NCI-H2107 treated with DMSO at 0.1 percent for 48 hours (cell line): ENCODE results near the gene C1orf216.
"Not testable (repeated sequence)": the region's sequence is repeated elsewhere in the genome, so short reads cannot be mapped to it uniquely, and the experiment has no call there.

Source experiments
- DNase-seq: peaks from one replicate; lab custom pipeline; 2025; ENCODE audit not compliant: unreplicated experiment; lab: John Stamatoyannopoulos, UW

The C1orf216 gene

DNA sequence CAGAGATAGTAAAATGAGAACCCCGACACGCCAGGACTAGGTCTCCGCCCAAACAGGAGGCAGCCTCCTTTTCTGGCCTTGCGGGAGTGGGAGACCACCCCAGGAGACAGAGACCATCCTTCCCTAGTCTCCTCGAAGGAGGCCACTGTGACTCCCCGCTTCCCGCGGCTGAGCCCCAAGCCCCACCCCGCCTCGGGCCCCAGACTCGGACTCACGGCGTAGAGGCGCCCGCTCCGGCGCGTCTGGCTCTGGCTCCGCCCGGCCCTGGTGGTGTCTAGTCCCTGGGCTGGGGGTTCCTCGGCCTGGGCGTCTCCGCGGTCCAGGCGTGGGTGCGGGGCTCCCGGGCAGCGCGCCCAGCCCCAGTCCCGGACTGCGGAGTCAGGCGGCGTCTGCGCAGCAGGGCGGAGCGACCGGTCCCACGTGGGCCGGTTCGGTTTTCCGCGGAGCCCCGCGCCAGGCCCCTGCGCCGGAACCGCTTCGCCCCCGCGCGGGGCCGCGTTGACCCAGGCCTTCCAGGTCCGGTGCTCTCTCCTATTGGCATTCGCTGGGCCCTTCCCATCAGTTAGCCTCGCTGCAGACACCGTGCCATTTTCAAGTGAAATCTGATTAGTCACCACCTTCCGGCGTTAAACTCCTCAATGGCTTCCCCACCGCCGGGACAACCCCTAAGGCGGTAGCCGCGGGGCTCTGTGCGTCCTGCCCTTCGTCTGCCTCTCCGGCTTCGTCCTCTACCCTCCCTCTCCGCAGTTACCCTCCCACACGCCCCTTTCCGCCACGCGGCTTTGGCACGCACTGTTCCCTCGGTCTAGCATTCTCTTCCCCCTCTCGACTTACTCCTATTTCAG is at the start of gene C1orf216:
C1orf216 (minus strand) TSS at position 393 of the 845 bp plus-strand sequence. CDS start 2,563 bp downstream, outside the sequence.
- DNase-seq, result no peak

GRCh38 chr1:35764283-35764682 is 45.6 kb upstream of the C1orf216 start:
- DNase-seq, result no peak

DNA sequence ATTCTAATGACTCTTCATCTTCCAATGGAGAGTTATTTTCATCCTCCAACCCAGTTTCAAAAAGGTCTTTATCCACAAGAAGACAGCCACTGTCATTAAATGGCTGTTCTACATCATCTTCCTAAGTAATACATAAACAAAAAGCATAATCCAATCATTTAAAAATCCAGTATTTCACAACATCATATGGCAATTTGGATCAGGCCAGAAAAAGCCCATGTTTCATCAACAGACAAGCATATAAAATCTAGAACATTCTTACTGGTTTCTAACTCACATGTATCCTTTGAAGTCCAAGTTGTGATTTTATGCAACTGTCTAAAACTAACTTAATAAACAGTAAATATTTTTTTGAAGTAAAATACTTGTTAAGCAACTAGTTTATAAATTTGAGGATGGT is 44.5 kb upstream of the C1orf216 start:
- no peak for DNase-seq

DNA sequence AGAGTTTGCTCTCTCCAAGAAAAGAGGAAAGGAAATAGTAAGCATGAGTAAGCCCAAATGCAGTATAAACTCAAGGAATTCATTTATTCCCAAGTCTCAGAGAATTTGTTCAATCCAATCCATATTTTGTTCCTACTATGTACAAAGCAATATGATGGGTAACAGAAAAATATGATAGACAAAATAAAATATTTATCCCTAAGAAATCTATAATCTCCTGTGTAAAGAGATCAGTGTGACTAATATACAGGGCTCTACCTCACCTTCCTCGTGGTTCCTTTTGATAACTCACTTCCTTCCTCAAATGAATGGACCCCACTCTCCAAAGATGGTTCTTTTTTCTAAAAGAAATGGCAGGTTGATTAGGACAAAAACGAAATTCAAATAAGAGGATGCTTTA is 43.5 kb upstream of the C1orf216 start:
- DNase-seq, result no peak

- no peak for DNase-seq
Observed at GRCh38 chr1:35756064-35756463, 37.4 kb upstream of the C1orf216 start.

- DNase-seq, result no peak
Observed at GRCh38 chr1:35753626-35754260, 35.1 kb upstream of the C1orf216 start.

GRCh38 chr1:35748326-35748725 is 29.6 kb upstream of the C1orf216 start:
- DNase-seq, result no peak

GRCh38 chr1:35745124-35745730 is 26.5 kb upstream of the C1orf216 start:
- no peak for DNase-seq

DNA sequence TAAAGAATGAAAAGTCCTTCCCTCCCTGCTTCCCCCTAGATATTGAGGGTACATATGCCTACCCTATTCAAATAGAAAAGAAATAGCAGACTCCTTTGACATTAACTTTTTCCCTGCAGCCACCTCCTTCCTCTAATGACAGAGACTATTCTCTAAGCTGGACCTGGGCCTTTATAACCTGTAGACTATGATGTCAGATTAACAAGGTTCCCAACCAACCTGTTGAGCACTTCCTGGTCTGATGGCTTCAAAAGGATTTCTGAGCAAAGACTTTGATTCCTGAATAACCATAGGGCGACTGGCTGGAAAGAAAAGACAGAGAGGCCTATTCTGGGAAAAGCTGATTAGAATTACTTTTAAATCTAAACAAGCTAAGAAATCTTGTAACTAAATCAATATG is 18.4 kb upstream of the C1orf216 start:
- no peak for DNase-seq

GRCh38 chr1:35727434-35728040 is 8.9 kb upstream of the C1orf216 start:
- no peak for DNase-seq

DNA sequence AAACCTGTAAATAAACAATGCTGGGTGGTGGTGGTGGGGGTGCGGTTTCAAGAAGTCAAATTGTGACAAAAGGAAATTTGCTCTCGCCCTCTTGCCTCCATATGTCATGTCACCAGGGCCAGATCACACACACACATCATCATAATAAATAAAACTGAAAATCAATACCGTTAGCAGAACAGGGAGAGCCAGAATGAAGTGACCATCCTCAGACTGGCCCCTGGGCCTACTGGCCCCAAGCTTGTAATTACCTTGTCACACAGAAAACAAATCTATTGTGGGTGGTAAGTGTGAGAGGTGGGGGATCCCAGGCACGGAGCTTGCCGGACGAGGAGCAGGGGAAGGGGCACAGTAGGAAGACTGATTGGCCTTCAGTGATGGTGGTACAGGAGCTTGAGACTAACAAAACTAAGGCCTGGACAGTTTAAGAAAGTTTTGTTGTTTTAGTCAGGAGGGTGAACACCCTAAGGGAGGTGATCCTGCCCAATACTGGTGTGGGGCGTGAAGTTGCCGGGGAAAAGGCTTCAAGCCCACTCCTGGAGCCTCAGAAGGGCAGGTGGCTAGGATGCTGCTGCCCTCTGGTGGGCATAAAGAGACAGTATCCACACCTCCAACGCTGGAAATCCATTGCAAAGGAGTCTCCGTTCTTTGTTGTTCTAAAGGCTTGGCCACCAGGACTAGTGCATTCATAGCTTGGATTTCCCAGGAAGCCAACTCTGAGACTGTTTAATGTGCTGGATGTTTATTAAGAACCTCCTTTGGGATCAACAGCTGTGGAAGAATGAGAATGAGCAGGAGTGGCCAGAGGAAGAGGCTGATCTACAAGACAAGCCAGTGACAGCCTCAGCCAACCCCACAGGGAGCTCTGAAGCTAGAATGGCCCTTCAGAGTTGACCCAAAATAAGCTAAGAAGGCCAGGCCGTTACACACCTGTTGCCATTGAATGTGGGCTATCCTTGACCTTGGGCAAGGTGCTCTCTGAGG is 8.1 kb upstream of the C1orf216 start:
- peak; percentile 43 for DNase-seq

- no peak for DNase-seq
Observed at GRCh38 chr1:35725596-35725995, 6.9 kb upstream of the C1orf216 start.

- DNase-seq, result no peak
Observed at GRCh38 chr1:35717911-35718476, 690 bp downstream of the C1orf216 start.

GRCh38 chr1:35715568-35716002 is 3.1 kb downstream of the C1orf216 start:
- DNase-seq, result peak; percentile 56

DNA sequence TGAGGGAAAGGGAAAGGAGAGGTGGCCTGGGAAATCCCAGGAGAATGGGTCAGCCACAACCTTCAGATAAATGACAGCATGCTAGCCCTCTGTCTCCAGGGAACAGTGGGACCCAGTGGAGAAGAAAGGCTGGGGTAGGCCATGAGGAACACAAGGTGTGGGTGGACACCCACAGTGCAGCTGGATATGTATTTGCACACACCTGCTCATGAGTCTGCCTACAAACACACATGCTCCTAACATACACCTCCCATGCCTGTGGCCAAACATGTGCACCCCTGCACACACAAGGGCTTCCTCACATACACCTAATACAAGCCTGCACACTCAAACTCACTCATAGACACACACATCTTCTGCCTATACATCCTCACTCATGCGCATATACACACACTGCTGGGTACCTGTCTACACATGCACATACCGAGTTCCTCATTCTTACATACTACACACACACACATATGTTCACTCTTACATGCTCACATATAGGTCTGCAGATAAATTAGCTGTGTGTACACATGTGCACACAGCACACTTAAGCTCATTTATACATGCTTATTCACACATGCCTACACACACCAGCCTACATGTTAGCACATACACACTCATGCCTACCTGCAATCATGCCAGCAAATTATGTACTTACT is 3.6 kb downstream of the C1orf216 start:
- no peak for DNase-seq

- DNase-seq, result not testable (repeated sequence)
Observed at GRCh38 chr1:35711098-35711497, 7.6 kb downstream of the C1orf216 start.

DNA sequence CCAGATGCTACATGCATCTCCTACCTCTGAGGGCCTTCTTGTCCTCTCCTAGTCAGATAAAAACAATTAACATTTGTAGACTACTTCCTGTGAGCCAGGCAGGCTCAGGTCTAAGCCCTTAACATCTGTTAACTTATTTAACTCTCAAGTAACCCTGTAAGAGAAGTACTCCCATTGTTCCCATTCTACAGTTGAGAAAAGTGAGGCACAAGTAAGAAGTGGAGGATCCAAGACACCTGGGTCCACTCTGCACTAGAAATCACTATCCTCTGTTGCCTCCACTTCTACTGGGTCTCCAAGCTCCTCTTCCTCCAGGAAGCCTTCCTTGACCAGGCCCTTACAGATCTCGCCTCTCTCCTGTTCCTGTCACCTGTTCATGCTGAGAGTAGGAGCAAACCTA is 9.7 kb downstream of the C1orf216 start:
- DNase-seq, result no peak

DNA sequence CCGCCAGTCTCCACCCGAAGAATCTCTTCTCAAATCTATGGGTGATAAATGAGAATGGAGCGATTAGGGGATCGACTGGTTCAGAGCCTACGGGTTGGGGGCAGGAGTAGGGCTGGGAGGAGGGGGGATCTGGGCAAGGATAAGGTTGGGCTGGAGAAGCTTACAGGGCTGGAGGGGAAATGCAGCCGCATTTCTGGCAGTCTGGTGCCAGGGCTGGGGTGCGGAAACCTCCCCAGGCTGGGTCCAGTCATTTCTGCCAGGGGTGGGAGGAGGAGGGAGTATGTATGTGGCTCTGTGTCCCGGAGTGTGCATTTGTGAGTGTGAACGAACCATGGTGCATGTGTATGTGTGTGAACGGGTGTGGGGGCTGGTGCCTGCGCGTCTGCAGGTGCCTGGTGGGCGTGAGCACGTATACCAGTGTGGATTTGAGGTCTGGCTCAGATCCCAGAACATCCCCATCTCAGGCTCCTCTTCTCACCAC is 10.2 kb downstream of the C1orf216 start:
- peak; percentile 72 for DNase-seq
